ENCODE measurements around the gene METTL1. TPM values are rescaled to one million over a fixed set of nuclear protein-coding genes. Genes with fewer than 3 reads are reported as not detected.

Gene METTL1
- total RNA-seq, 4 donors from 2014 or later, result 4.4 to 13.7 (median 6.2) TPM

DNA sequence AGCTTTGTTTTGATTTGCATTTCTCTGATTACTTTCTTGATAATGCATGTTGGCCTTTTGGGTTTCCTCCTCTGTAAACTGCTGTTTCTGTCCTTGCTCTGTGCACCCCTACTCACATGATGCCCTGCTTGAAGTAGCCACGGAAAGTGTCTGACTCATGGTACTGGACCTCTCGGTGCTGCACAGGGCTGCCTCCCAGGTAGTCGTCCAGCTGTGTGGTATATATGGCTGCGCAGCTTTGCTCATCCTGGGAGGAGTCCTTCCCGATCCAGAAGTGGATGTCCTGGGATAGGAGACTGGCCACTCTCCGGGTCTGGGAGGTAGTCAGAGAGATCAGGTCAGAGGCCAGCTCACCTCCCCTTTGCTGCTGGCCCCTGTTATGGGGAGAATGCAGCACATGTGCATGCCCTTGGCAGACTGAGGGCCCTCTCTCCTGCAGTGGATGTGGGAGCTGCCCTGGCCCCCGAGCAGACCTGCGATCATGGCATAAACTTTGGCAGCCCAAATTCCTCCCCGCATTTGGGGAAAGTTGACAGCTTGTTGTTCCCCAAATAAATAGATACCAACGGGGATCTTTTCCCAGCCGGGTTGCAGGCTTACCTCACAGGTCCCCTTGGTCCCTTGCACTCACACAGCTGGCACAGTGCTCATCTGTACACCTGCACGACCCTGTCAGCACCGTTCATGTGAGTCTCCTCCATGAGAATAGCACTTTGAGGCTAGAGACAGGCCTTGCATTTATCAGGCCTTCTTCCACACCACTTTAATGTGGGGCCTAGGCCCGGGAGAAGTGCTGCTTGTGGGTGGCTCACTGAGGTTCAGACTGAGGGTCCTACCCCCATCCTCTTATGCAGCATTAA is 41.4 kb upstream of the METTL1 start:
- TF ChIP-seq, protein P1, sequence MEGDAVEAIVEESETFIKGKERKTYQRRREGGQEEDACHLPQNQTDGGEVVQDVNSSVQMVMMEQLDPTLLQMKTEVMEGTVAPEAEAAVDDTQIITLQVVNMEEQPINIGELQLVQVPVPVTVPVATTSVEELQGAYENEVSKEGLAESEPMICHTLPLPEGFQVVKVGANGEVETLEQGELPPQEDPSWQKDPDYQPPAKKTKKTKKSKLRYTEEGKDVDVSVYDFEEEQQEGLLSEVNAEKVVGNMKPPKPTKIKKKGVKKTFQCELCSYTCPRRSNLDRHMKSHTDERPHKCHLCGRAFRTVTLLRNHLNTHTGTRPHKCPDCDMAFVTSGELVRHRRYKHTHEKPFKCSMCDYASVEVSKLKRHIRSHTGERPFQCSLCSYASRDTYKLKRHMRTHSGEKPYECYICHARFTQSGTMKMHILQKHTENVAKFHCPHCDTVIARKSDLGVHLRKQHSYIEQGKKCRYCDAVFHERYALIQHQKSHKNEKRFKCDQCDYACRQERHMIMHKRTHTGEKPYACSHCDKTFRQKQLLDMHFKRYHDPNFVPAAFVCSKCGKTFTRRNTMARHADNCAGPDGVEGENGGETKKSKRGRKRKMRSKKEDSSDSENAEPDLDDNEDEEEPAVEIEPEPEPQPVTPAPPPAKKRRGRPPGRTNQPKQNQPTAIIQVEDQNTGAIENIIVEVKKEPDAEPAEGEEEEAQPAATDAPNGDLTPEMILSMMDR (IDR thresholded peaks at IDR 0.05; ENCODE audit: low read depth), result no peak

DNA sequence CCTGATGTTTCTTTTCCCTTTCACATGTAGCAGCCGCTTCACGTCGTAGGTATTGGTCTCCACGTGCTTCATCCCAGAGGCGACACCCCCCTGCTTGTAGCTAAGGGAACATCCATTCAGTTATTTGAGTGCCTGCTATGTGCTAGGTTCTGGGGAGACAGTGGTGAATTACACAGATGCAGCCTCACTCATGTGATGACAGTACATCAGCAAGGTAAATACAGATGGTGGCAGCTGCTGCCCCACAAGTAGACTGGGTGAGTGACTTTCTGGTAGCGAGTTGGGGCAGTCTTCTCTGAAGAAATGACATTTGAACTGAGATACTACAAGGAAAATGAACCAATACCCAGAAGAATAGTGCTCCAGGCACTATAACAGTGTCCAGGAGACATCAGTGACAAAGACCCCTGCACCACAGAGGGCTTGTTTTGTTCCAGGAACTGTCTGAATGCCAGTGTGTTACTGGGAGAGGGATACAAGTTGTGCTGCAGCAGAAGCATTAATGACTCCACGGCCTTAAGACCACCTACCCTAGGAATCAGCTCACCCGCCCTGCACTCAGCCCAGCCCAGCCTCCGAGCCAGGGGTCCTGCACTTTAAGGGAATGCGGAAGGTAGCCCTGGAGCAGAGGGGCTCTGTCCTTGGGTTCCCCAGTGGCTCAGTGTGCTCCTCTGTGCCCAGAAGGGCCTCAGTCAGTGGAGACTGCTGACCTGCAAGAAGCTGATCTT is 39.3 kb upstream of the METTL1 start:
- TF ChIP-seq, protein P1 (IDR thresholded peaks at IDR 0.05; ENCODE audit: low read depth), result no peak

GRCh38 chr12:57810450-57810849 is 38.5 kb upstream of the METTL1 start:
- TF ChIP-seq, protein P1 (IDR thresholded peaks at IDR 0.05; ENCODE audit: low read depth), result no peak

- TF ChIP-seq, protein P1 (IDR thresholded peaks at IDR 0.05; ENCODE audit: low read depth), result no peak
Observed at GRCh38 chr12:57809425-57809824, 37.5 kb upstream of the METTL1 start.

- TF ChIP-seq, protein P1 (IDR thresholded peaks at IDR 0.05; ENCODE audit: low read depth), result no peak
Observed at GRCh38 chr12:57808351-57808750, 36.4 kb upstream of the METTL1 start.

DNA sequence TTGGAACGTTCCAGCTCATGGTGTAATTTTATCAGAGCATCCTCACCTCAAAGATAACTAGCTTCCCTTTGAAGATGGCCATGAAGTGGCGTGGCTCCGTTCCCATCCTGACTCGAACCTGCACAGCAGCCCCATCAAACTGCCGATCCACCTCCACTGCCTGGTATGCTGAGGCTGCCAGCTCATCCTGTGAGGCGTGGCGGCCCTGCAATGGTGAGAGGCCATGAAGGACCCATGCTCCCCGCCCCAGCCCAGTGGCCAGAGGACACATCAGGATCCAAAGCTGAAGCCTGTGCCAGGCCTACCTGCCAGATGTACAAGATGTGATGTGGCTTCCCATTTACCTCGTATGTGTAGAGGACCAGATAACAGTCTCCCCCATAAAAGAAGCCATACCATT is 35.4 kb upstream of the METTL1 start:
- TF ChIP-seq, protein P1 (IDR thresholded peaks at IDR 0.05; ENCODE audit: low read depth), result no peak

DNA sequence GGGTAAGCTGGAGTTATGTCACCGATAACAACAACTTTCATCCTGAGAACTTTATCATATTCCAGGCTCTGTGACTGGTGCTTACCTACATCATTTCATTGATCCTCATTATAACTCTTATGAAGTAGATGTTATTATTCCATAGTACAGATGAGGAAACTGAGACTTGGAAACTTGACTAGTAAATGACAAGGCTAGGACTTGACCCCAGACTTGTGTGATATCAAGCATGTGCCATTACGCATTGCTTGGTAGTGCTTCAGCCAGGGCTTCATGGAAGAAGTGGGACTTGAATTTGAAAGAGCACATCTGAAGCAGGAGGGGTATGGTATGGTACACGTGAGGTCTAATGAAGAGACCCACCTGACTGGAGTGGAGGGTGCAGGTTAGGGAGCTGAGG is 34.8 kb upstream of the METTL1 start:
- TF ChIP-seq, protein P1 (IDR thresholded peaks at IDR 0.05; ENCODE audit: low read depth), result no peak
